GM12878 (cell line): ENCODE results near the gene PRR23B.

Experiments used
- BACH1 ChIP-seq: fragments of 450-650 bp; IDR thresholded peaks from 2 replicates; pipeline ENCODE4 v1.6.1; 2017; ENCODE audit warnings: mild to moderate bottlenecking, borderline replicate concordance
- HCFC1 ChIP-seq: fragments of 150-350 bp; IDR thresholded peaks from 2 replicates; pipeline ENCODE4 v1.6.1; 2014; ENCODE audit warnings: low read length
- IRF4 ChIP-seq: IDR thresholded peaks from 2 replicates; pipeline ENCODE4 v1.6.1; 2011; ENCODE audit warnings: low read depth, low read length
- POLR2A ChIP-seq: IDR thresholded peaks from 2 replicates; pipeline ENCODE4 v1.6.1; 2011; ENCODE audit warnings: low read depth, mild to moderate bottlenecking, low read length
- TCF12 ChIP-seq: IDR thresholded peaks from 2 replicates; pipeline ENCODE4 v1.6.1; 2011; ENCODE audit warnings: low read depth, mild to moderate bottlenecking, low read length
- TF ChIP-seq, protein P1 (sequence below), 3 experiments: IDR thresholded peaks in 2 of 3; conservative IDR thresholded peaks in 1 of 3; 2 replicates each; pipeline ENCODE4 v1.5.1; 2011; ENCODE audit warnings: low read depth in 3 of 3, low read length in 3 of 3, mild to moderate bottlenecking in 3 of 3, control low read depth in 2 of 3, moderate library complexity in 2 of 3, inconsistent platforms in 1 of 3, mixed read lengths in 1 of 3; ENCODE audit not compliant: control insufficient read depth in 2 of 3, insufficient read depth in 1 of 3; ENCODE audit errors: extremely low read depth in 1 of 3
- TF ChIP-seq, protein P2 (sequence below): fragments of 150-350 bp; IDR thresholded peaks from 2 replicates; pipeline ENCODE4 v1.6.1; 2016; ENCODE audit warnings: low read depth, low read length

DNA sequence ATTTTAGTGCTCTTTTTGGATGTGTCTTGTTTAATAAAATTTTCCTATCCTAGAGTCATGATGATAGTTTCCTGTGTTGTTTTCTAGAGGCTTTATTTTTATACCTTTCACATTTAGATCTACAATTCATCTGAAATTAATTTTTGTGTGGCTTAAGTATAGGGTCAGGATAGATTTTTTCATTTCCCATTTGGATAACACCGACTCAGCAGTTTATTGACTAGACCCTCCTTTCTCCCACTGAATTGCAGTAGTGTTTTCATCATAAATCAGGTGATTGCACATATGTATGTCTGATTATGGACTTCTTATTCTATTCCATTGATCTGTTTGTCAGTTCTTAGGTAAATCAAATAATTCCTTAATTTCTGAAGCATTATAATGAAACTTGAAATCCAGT, 25.0 kb downstream of the PRR23B start:
- TF ChIP-seq TCF12 (no peak), POLR2A (no peak), HCFC1 (no peak), BACH1 (no peak), IRF4 (no peak)
- TF ChIP-seq, protein P1, sequence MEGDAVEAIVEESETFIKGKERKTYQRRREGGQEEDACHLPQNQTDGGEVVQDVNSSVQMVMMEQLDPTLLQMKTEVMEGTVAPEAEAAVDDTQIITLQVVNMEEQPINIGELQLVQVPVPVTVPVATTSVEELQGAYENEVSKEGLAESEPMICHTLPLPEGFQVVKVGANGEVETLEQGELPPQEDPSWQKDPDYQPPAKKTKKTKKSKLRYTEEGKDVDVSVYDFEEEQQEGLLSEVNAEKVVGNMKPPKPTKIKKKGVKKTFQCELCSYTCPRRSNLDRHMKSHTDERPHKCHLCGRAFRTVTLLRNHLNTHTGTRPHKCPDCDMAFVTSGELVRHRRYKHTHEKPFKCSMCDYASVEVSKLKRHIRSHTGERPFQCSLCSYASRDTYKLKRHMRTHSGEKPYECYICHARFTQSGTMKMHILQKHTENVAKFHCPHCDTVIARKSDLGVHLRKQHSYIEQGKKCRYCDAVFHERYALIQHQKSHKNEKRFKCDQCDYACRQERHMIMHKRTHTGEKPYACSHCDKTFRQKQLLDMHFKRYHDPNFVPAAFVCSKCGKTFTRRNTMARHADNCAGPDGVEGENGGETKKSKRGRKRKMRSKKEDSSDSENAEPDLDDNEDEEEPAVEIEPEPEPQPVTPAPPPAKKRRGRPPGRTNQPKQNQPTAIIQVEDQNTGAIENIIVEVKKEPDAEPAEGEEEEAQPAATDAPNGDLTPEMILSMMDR (IDR thresholded peaks at IDR 0.05 in 2 of 3, conservative IDR thresholded peaks at IDR 0.05 in 1 of 3; ENCODE audit: control insufficient read depth in 2 of 3, extremely low read depth in 1 of 3, insufficient read depth in 1 of 3, low read depth in 3 of 3, low read length in 3 of 3) = no peak
- TF ChIP-seq, protein P2, sequence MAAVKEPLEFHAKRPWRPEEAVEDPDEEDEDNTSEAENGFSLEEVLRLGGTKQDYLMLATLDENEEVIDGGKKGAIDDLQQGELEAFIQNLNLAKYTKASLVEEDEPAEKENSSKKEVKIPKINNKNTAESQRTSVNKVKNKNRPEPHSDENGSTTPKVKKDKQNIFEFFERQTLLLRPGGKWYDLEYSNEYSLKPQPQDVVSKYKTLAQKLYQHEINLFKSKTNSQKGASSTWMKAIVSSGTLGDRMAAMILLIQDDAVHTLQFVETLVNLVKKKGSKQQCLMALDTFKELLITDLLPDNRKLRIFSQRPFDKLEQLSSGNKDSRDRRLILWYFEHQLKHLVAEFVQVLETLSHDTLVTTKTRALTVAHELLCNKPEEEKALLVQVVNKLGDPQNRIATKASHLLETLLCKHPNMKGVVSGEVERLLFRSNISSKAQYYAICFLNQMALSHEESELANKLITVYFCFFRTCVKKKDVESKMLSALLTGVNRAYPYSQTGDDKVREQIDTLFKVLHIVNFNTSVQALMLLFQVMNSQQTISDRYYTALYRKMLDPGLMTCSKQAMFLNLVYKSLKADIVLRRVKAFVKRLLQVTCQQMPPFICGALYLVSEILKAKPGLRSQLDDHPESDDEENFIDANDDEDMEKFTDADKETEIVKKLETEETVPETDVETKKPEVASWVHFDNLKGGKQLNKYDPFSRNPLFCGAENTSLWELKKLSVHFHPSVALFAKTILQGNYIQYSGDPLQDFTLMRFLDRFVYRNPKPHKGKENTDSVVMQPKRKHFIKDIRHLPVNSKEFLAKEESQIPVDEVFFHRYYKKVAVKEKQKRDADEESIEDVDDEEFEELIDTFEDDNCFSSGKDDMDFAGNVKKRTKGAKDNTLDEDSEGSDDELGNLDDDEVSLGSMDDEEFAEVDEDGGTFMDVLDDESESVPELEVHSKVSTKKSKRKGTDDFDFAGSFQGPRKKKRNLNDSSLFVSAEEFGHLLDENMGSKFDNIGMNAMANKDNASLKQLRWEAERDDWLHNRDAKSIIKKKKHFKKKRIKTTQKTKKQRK = no peak
